Osteoblast (primary cell): Measurements from ENCODE around the gene TMEM62. TPM values are rescaled to one million over a fixed set of nuclear protein-coding genes. Genes with fewer than 3 reads are reported as not detected.

ENCODE experiments used
- DNase-seq: peaks from one replicate; pipeline ENCODE4 v3.0.0; 2011; ENCODE audit warnings: low spot score, mixed read lengths; ENCODE audit not compliant: insufficient read length; ENCODE audit errors: missing footprints
- H2AFZ ChIP-seq: 2 replicates; pipeline ENCODE4 v1.6.0; 2011; ENCODE audit warnings: mild to moderate bottlenecking, low read length
- H3K27ac ChIP-seq: 2 replicates; pipeline ENCODE4 v1.5.1; 2011; ENCODE audit warnings: mild to moderate bottlenecking, low read depth, low read length, moderate library complexity
- H3K27me3 ChIP-seq: 2 replicates; pipeline ENCODE4 v1.6.0; 2012; ENCODE audit warnings: mild to moderate bottlenecking, control low read depth, inconsistent platforms, low read length, moderate library complexity; ENCODE audit not compliant: insufficient read depth
- H3K36me3 ChIP-seq: 2 replicates; pipeline ENCODE4 v1.5.1; 2011; ENCODE audit warnings: mild to moderate bottlenecking, low read length, control low read depth, moderate library complexity; ENCODE audit not compliant: insufficient read depth
- H3K4me1 ChIP-seq: 2 replicates; pipeline ENCODE4 v1.5.1; 2011; ENCODE audit warnings: mild to moderate bottlenecking, low read length, control low read depth, moderate library complexity; ENCODE audit not compliant: insufficient read depth
- H3K4me2 ChIP-seq: 2 replicates; pipeline ENCODE4 v1.6.0; 2011; ENCODE audit warnings: mild to moderate bottlenecking, low read length; ENCODE audit not compliant: insufficient read depth
- H3K4me3 ChIP-seq: fragments of 200-600 bp; sonication (generic); 3 replicates; pipeline ENCODE4 v1.5.1; 2012; ENCODE audit warnings: mild to moderate bottlenecking, low read length, inconsistent platforms; ENCODE audit not compliant: insufficient read depth
- H3K79me2 ChIP-seq: 2 replicates; pipeline ENCODE4 v1.6.0; 2012; ENCODE audit warnings: mild to moderate bottlenecking, low read length, control low read depth, inconsistent platforms; ENCODE audit not compliant: insufficient read depth
- H3K9me3 ChIP-seq: 2 replicates; pipeline ENCODE4 v1.5.1; 2011; ENCODE audit warnings: low read depth, low read length, control low read depth
- H4K20me1 ChIP-seq: 2 replicates; pipeline ENCODE4 v1.6.0; 2012; ENCODE audit warnings: mild to moderate bottlenecking, low read length, control low read depth; ENCODE audit not compliant: insufficient read depth
- CTCF ChIP-seq: IDR thresholded peaks from 2 replicates; pipeline ENCODE4 v1.5.1; 2011; ENCODE audit warnings: mild to moderate bottlenecking, low read depth, low read length, moderate library complexity; ENCODE audit errors: extremely low read depth
- small RNA-seq: library from RNA; depleted of rRNA; stranded (forward); fragments of <200 nt; gene quantifications from one replicate; pipeline ENCODE3, GENCODE V24; 2012
- total RNA-seq: library from RNA; depleted of rRNA; stranded (reverse); fragments of >200 nt; gene quantifications from 2 replicates; pipeline ENCODE4 v1.2.3, GENCODE V29; 2012

TMEM62 gene
- total RNA-seq, 1 donor: 17.7 TPM

- no peak for DNase-seq
- H3K36me3 ChIP-seq: no peaks in the 10 kb centered on the region
- H3K4me2 ChIP-seq: no peak overlapping the region
- H3K27ac ChIP-seq: no peak overlapping the region
- H2AFZ ChIP-seq: no peak overlapping the region
- peaks cover 18% of the 10 kb centered on the region for H3K27me3 ChIP-seq
- H3K4me3 ChIP-seq: no peak overlapping the region
- no peaks in the 10 kb centered on the region for H3K79me2 ChIP-seq
- TF ChIP-seq CTCF: no peak
- H3K4me1 ChIP-seq: no peaks in the 10 kb centered on the region
- no peaks in the 10 kb centered on the region for H4K20me1 ChIP-seq
- no peaks in the 10 kb centered on the region for H3K9me3 ChIP-seq
Observed at GRCh38 chr15:43229977-43230376, 96.6 kb downstream of the TMEM62 start.

GRCh38 chr15:43230640-43231115 is 97.3 kb downstream of the TMEM62 start:
- no peak for DNase-seq
- no peak for TF ChIP-seq CTCF
- no peak overlapping the region for H3K27ac ChIP-seq
- H3K9me3 ChIP-seq: no peaks in the 10 kb centered on the region
- H3K4me1 ChIP-seq: no peaks in the 10 kb centered on the region
- no peaks in the 10 kb centered on the region for H3K79me2 ChIP-seq
- H3K4me3 ChIP-seq: no peak overlapping the region
- no peak overlapping the region for H2AFZ ChIP-seq
- H3K36me3 ChIP-seq: no peaks in the 10 kb centered on the region
- H3K4me2 ChIP-seq: no peak overlapping the region
- H4K20me1 ChIP-seq: no peaks in the 10 kb centered on the region
- H3K27me3 ChIP-seq: peaks cover 21% of the 10 kb centered on the region

DNA sequence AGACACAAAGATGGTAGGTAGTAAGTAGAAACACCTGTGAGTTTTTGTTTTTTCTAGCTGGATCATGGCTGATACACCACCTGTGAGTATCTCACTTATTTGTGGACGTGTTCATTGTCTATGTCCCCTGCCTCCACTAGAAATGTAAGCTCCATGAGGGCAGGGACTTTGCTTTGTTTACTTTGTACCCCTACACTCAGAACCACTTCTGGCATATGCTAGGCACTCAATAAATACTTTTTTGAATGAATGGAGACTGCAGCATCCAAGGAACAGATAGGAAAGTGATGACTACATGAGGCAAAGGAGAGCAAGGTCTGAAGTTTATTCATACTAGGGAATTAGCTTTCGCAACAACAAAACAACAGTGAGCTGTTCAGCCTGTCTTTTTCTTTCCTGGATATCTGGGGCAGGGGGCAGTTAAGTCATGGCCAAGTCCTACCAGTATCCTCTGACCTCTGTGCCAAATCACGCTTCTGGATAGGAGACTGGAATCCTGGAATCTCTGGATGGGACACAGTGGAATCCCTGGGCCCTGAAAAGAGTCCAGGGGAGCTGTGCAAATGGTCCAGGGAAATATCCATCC is 99.0 kb downstream of the TMEM62 start:
- H4K20me1 ChIP-seq: no peaks in the 10 kb centered on the region
- no peak for TF ChIP-seq CTCF
- H3K4me1 ChIP-seq: no peaks in the 10 kb centered on the region
- H3K27ac ChIP-seq: no peak overlapping the region
- H3K27me3 ChIP-seq: peaks cover 26% of the 10 kb centered on the region
- no peak overlapping the region for H3K4me2 ChIP-seq
- H3K4me3 ChIP-seq: no peak overlapping the region
- H3K36me3 ChIP-seq: no peaks in the 10 kb centered on the region
- no peak for DNase-seq
- H2AFZ ChIP-seq: no peak overlapping the region
- no peaks in the 10 kb centered on the region for H3K79me2 ChIP-seq
- H3K9me3 ChIP-seq: no peaks in the 10 kb centered on the region

Small RNAs within 50 kb of the gene (small RNA-seq; reads per million reads assigned to genes)
- not detected for gene AC068724.2

Other genes starting within 250 kb of the TMEM62 start
- gene TTBK2, start 212.8 kb upstream of the TMEM62 start, total RNA-seq: 13.0 and 15.2 TPM in 2 replicates
- 33.0 and 35.5 TPM in 2 replicates for gene UBR1, start 27.5 kb upstream of the TMEM62 start, total RNA-seq
- 61.0 and 66.6 TPM in 2 replicates for gene CCNDBP1, start 51.8 kb downstream of the TMEM62 start, total RNA-seq
- not detected in 2 replicates for gene EPB42, start 87.4 kb downstream of the TMEM62 start, total RNA-seq
- gene TGM5, start 133.3 kb downstream of the TMEM62 start, total RNA-seq: not detected in 2 replicates
- gene TGM7, start 168.7 kb downstream of the TMEM62 start, total RNA-seq: not detected in 2 replicates
- 6.9 and 7.7 TPM in 2 replicates for gene LCMT2, start 197.0 kb downstream of the TMEM62 start, total RNA-seq
- gene ZSCAN29, start 237.5 kb downstream of the TMEM62 start, total RNA-seq: 29.5 and 33.7 TPM in 2 replicates
- 8.8 and 10.5 TPM in 2 replicates for gene TUBGCP4, start 237.5 kb downstream of the TMEM62 start, total RNA-seq